ENCODE data around the gene NFYA.
"Not testable (repeated sequence)": the region's sequence is repeated elsewhere in the genome, so short reads cannot be mapped to it uniquely, and the experiment has no call there.

Gene NFYA

GRCh38 chr6:41073968-41074691 lies 1.4 kb downstream of the NFYA start:
- peak; percentile 20 for DNase-seq

- DNase-seq: no peak
Observed at GRCh38 chr6:41074692-41075436, 2.1 kb downstream of the NFYA start.

GRCh38 chr6:41075651-41076626 lies 3.2 kb downstream of the NFYA start:
- DNase-seq: no peak

GRCh38 chr6:41077536-41077935 lies 4.8 kb downstream of the NFYA start:
- DNase-seq: no peak

- DNase-seq: no peak
Observed at GRCh38 chr6:41078101-41078500, 5.3 kb downstream of the NFYA start.

- DNase-seq: no peak
Observed at GRCh38 chr6:41079080-41079479, 6.3 kb downstream of the NFYA start.

GRCh38 chr6:41080621-41081020 lies 7.8 kb downstream of the NFYA start:
- DNase-seq: peak; percentile 31

- DNase-seq: no peak
Observed at GRCh38 chr6:41083072-41083471, 10.3 kb downstream of the NFYA start.

- DNase-seq: no peak
Observed at GRCh38 chr6:41085182-41085581, 12.4 kb downstream of the NFYA start.

- DNase-seq: no peak
Observed at GRCh38 chr6:41088451-41088850, 15.7 kb downstream of the NFYA start.

- DNase-seq: no peak
Observed at GRCh38 chr6:41090841-41091761, 18.3 kb downstream of the NFYA start.

GRCh38 chr6:41092421-41093140 lies 19.8 kb downstream of the NFYA start:
- peak; percentile 1 for DNase-seq

GRCh38 chr6:41093729-41094128 lies 21.0 kb downstream of the NFYA start:
- DNase-seq: no peak

GRCh38 chr6:41097467-41098090 lies 24.8 kb downstream of the NFYA start:
- DNase-seq: no peak

- no peak for DNase-seq
Observed at GRCh38 chr6:41098366-41098765, 25.6 kb downstream of the NFYA start.

- DNase-seq: no peak
Observed at GRCh38 chr6:41100871-41101287, 28.1 kb downstream of the NFYA start.

GRCh38 chr6:41103847-41104246 lies 31.1 kb downstream of the NFYA start:
- DNase-seq: no peak

GRCh38 chr6:41111017-41111416 lies 38.2 kb downstream of the NFYA start:
- no peak for DNase-seq

- DNase-seq: not testable (repeated sequence)
Observed at GRCh38 chr6:41115027-41115426, 42.3 kb downstream of the NFYA start.

GRCh38 chr6:41119508-41119907 lies 46.7 kb downstream of the NFYA start:
- DNase-seq: no peak

- no peak for DNase-seq
Observed at GRCh38 chr6:41120058-41120457, 47.3 kb downstream of the NFYA start.

Measured in GF-D8 (cell line).